Right lung (tissue), 5 donors: ENCODE results near the gene RFX3. TPM values are rescaled to one million over a fixed set of nuclear protein-coding genes. Genes with fewer than 3 reads are reported as not detected.

ENCODE experiments used
- DNase-seq, 2 donors: peaks; one replicate each; pipeline ENCODE4 v3.0.0-alpha.2; 2013
- polyA plus RNA-seq, 5 donors: library from polyadenylated mRNA; unstranded; fragments of 120-200 nt; gene quantifications; one replicate each; pipeline versions ENCODE4 v1.2.1 to v1.2.3, GENCODE V29; 2013; ENCODE audit warnings: inconsistent platforms in 1 of 5, low replicate concordance in 1 of 5; ENCODE audit not compliant: insufficient read length in 5 of 5, insufficient read depth in 1 of 5

The RFX3 gene
- polyA plus RNA-seq, 5 donors: 10.7 to 21.3 (median 19.6) TPM

- DNase-seq: no peak
Observed at GRCh38 chr9:3434594-3434993, 91.2 kb downstream of the RFX3 start.

- no peak for DNase-seq
Observed at GRCh38 chr9:3433754-3434153, 92.0 kb downstream of the RFX3 start.

GRCh38 chr9:3433066-3433465, 92.7 kb downstream of the RFX3 start:
- DNase-seq: no peak

- DNase-seq: no peak
Observed at GRCh38 chr9:3431890-3432289, 93.9 kb downstream of the RFX3 start.

GRCh38 chr9:3419893-3420292, 105.9 kb downstream of the RFX3 start:
- no peak for DNase-seq

- no peak for DNase-seq
Observed at GRCh38 chr9:3415906-3416305, 109.9 kb downstream of the RFX3 start.

GRCh38 chr9:3413984-3414383, 111.8 kb downstream of the RFX3 start:
- no peak for DNase-seq

- DNase-seq: no peak
Observed at GRCh38 chr9:3410461-3410860, 115.3 kb downstream of the RFX3 start.

- DNase-seq: no peak
Observed at GRCh38 chr9:3409453-3409852, 116.3 kb downstream of the RFX3 start.

GRCh38 chr9:3403315-3403714, 122.5 kb downstream of the RFX3 start:
- DNase-seq: no peak

GRCh38 chr9:3401221-3401954, 124.4 kb downstream of the RFX3 start:
- DNase-seq: no peak

- DNase-seq: no peak
Observed at GRCh38 chr9:3398232-3398648, 127.6 kb downstream of the RFX3 start.

- DNase-seq: no peak
Observed at GRCh38 chr9:3397766-3398165, 128.0 kb downstream of the RFX3 start.

- DNase-seq: no peak
Observed at GRCh38 chr9:3391414-3391813, 134.4 kb downstream of the RFX3 start.

GRCh38 chr9:3386753-3387152, 139.0 kb downstream of the RFX3 start:
- no peak for DNase-seq

GRCh38 chr9:3385871-3386270, 139.9 kb downstream of the RFX3 start:
- DNase-seq: no peak

GRCh38 chr9:3371842-3372241, 154.0 kb downstream of the RFX3 start:
- no peak for DNase-seq

GRCh38 chr9:3370715-3371114, 155.1 kb downstream of the RFX3 start:
- no peak for DNase-seq

- no peak for DNase-seq
Observed at GRCh38 chr9:3367185-3367584, 158.6 kb downstream of the RFX3 start.

GRCh38 chr9:3361689-3362392, 164.0 kb downstream of the RFX3 start:
- DNase-seq: no peak

GRCh38 chr9:3361116-3361515, 164.7 kb downstream of the RFX3 start:
- no peak for DNase-seq

GRCh38 chr9:3360245-3360644, 165.6 kb downstream of the RFX3 start:
- DNase-seq: no peak

GRCh38 chr9:3359778-3360177, 166.0 kb downstream of the RFX3 start:
- DNase-seq: no peak
